H9 (cell line): ENCODE results near the gene NOMO2. TPM values are rescaled to one million over a fixed set of nuclear protein-coding genes. Genes with fewer than 3 reads are reported as not detected.
"Not testable (repeated sequence)": the region's sequence is repeated elsewhere in the genome, so short reads cannot be mapped to it uniquely, and the experiment has no call there.

Experiments used
- DNase-seq: peaks from one replicate; pipeline ENCODE4 v3.0.0-alpha.2; 2017
- H2AFZ ChIP-seq: one replicate; pipeline ENCODE4 v1.6.1; 2013; ENCODE audit warnings: mild to moderate bottlenecking, low read length, control low read depth, moderate library complexity
- H2AK5ac ChIP-seq: 2 replicates; pipeline ENCODE4 v1.6.1; 2013; ENCODE audit warnings: low read length, control low read depth, mixed read lengths; ENCODE audit not compliant: insufficient read length
- H2BK120ac ChIP-seq: one replicate; pipeline ENCODE4 v1.6.1; 2013; ENCODE audit warnings: low read depth, mild to moderate bottlenecking, low read length, control low read depth, inconsistent platforms; ENCODE audit not compliant: poor library complexity, severe bottlenecking
- H2BK12ac ChIP-seq: 2 replicates; pipeline ENCODE4 v1.6.1; 2013; ENCODE audit warnings: low read length, control low read depth, mixed read lengths, low read depth; ENCODE audit not compliant: insufficient read length
- H2BK15ac ChIP-seq: 2 replicates; pipeline ENCODE4 v1.6.1; 2013; ENCODE audit warnings: low read depth, low read length, control low read depth
- H2BK20ac ChIP-seq: one replicate; pipeline ENCODE4 v1.6.1; 2013; ENCODE audit warnings: low read depth, mild to moderate bottlenecking, low read length, control low read depth, inconsistent platforms; ENCODE audit not compliant: poor library complexity, severe bottlenecking
- H2BK5ac ChIP-seq: 2 replicates; pipeline ENCODE4 v1.6.1; 2013; ENCODE audit warnings: low read length, control low read depth, mixed read lengths; ENCODE audit not compliant: insufficient read length
- H3K14ac ChIP-seq: 2 replicates; pipeline ENCODE4 v1.6.1; 2013; ENCODE audit warnings: low read length, control low read depth; ENCODE audit not compliant: insufficient read depth
- H3K18ac ChIP-seq: 2 replicates; pipeline ENCODE4 v1.6.1; 2013; ENCODE audit warnings: low read depth, mild to moderate bottlenecking, mixed read lengths, low read length, control low read depth; ENCODE audit not compliant: insufficient read length
- H3K23ac ChIP-seq: 2 replicates; pipeline ENCODE4 v1.6.1; 2013; ENCODE audit warnings: low read length, control low read depth, mixed read lengths, low read depth; ENCODE audit not compliant: insufficient read length
- H3K23me2 ChIP-seq: 2 replicates; pipeline ENCODE4 v1.6.1; 2013; ENCODE audit warnings: low read depth, mild to moderate bottlenecking, mixed read lengths, low read length, control low read depth; ENCODE audit not compliant: insufficient read length, poor library complexity, severe bottlenecking
- H3K27ac ChIP-seq: 2 replicates; pipeline ENCODE4 v1.5.1; 2013; ENCODE audit warnings: low read length, control low read depth, mixed read lengths, low read depth; ENCODE audit not compliant: insufficient read length
- H3K27me3 ChIP-seq: 2 replicates; pipeline ENCODE4 v1.6.1; 2013; ENCODE audit warnings: low read length, control low read depth, inconsistent platforms; ENCODE audit not compliant: insufficient read depth
- H3K4ac ChIP-seq: 2 replicates; pipeline ENCODE4 v1.6.1; 2013; ENCODE audit warnings: low read depth, mild to moderate bottlenecking, control low read depth, inconsistent platforms, low read length, moderate library complexity
- H3K4me1 ChIP-seq: 2 replicates; pipeline ENCODE4 v1.6.1; 2013; ENCODE audit warnings: low read length, control low read depth, inconsistent platforms; ENCODE audit not compliant: insufficient read depth
- H3K4me2 ChIP-seq: 2 replicates; pipeline ENCODE4 v1.6.1; 2013; ENCODE audit warnings: low read length, control low read depth, mixed read lengths; ENCODE audit not compliant: insufficient read length, insufficient read depth
- H3K56ac ChIP-seq: 2 replicates; pipeline ENCODE4 v1.6.1; 2013; ENCODE audit warnings: low read depth, mild to moderate bottlenecking, mixed read lengths, low read length, control low read depth; ENCODE audit not compliant: insufficient read length
- H3K79me1 ChIP-seq: 2 replicates; pipeline ENCODE4 v1.6.1; 2013; ENCODE audit warnings: low read depth, mild to moderate bottlenecking, moderate library complexity, low read length, control low read depth, inconsistent platforms; ENCODE audit not compliant: insufficient read depth, poor library complexity, severe bottlenecking
- H3K79me2 ChIP-seq: 2 replicates; pipeline ENCODE4 v1.6.1; 2013; ENCODE audit warnings: low read length, control low read depth, inconsistent platforms; ENCODE audit not compliant: insufficient read depth
- H3K9ac ChIP-seq: 2 replicates; pipeline ENCODE4 v1.6.1; 2013; ENCODE audit warnings: low read length, control low read depth, mixed read lengths; ENCODE audit not compliant: insufficient read length; ENCODE audit errors: extremely low read depth
- H3K9me3 ChIP-seq: one replicate; pipeline ENCODE4 v1.6.1; 2013; ENCODE audit warnings: low read depth, low read length, inconsistent platforms; ENCODE audit not compliant: control insufficient read depth
- H3T11ph ChIP-seq: one replicate; pipeline ENCODE4 v1.6.1; 2013; ENCODE audit warnings: mild to moderate bottlenecking, low read length, control low read depth, inconsistent platforms
- H4K20me1 ChIP-seq: one replicate; pipeline ENCODE4 v1.6.1; 2013; ENCODE audit not compliant: control insufficient read depth, insufficient read length, insufficient read depth
- H4K5ac ChIP-seq: 2 replicates; pipeline ENCODE4 v1.6.1; 2013; ENCODE audit warnings: low read depth, mild to moderate bottlenecking, mixed read lengths, low read length, control low read depth; ENCODE audit not compliant: insufficient read length
- H4K8ac ChIP-seq: replicated peaks from 2 replicates; pipeline ENCODE4 v1.6.1; 2013; ENCODE audit warnings: low read length, control low read depth, mixed read lengths, low read depth; ENCODE audit not compliant: insufficient read length
- H4K91ac ChIP-seq: 2 replicates; pipeline ENCODE4 v1.6.1; 2013; ENCODE audit warnings: low read depth, mild to moderate bottlenecking, moderate library complexity, mixed read lengths, low read length, control low read depth; ENCODE audit not compliant: insufficient read length
- H3K27ac Mint-ChIP-seq, 3 experiments: 2 replicates in 2 of 3; 3 replicates in 1 of 3; pipeline ENCODE4 v1.8.0; 2020 to 2021; ENCODE audit warnings: mixed read lengths in 3 of 3, mild to moderate bottlenecking in 1 of 3, moderate library complexity in 1 of 3
- H3K27me3 Mint-ChIP-seq: 2 replicates; pipeline ENCODE4 v1.8.0; 2021; ENCODE audit warnings: low read depth, mild to moderate bottlenecking, moderate library complexity, mixed read lengths
- H3K36me3 Mint-ChIP-seq, 3 experiments: 2 replicates in 2 of 3; 3 replicates in 1 of 3; pipeline ENCODE4 v1.8.0; 2020 to 2021; ENCODE audit warnings: low read depth in 3 of 3, mixed read lengths in 3 of 3; ENCODE audit not compliant: insufficient read depth in 1 of 3
- H3K4me1 Mint-ChIP-seq, 2 experiments: 2 replicates each; pipeline ENCODE4 v1.8.0; 2020; ENCODE audit warnings: mixed read lengths in 2 of 2
- H3K4me3 Mint-ChIP-seq, 2 experiments: 2 replicates in 1 of 2; 3 replicates in 1 of 2; pipeline ENCODE4 v1.8.0; 2020 to 2021; ENCODE audit warnings: mild to moderate bottlenecking in 2 of 2, mixed read lengths in 2 of 2, moderate library complexity in 1 of 2
- H3K9me3 Mint-ChIP-seq, 2 experiments: 2 replicates in 1 of 2; 3 replicates in 1 of 2; pipeline ENCODE4 v1.8.0; 2020; ENCODE audit warnings: mild to moderate bottlenecking in 2 of 2, mixed read lengths in 2 of 2, moderate library complexity in 1 of 2
- WGBS: extraction: QIAGEN DNeasy Blood & Tissue Kit; methylation state at CpG from one replicate; pipeline ENCODE4 v1.1.7; 2013; ENCODE audit warnings: missing lambda C conversion rate, low lambda C conversion rate, mixed read lengths; ENCODE audit not compliant: insufficient read length; ENCODE audit errors: extremely low coverage; 5-methylcytosine and 5-hydroxymethylcytosine counted together
- total RNA-seq: library from RNA; stranded (reverse); gene quantifications from 2 replicates; pipeline ENCODE4 v1.2.1, GENCODE V29; 2021

NOMO2 gene
- total RNA-seq, 1 experiment from 2014 or later = 100 TPM

DNA sequence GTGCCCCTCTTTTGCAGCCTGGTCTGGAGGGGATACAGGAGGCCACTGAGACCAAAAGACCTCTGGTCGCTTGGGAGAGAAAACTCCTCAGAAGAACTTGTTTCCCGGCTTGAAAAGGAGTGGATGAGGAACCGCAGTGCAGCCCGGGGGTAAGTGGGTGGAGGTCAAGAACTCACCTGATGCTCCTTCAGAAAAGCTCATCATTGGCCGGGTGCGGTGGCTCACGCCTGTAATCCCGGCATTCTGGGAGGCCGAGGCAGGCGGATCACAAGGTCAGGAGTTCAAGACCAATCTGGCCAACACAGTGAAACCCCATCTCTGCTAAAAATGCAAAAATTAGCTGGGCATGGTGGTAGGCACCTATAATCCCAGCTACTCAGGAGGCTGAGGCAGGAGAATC lies 23.9 kb upstream of the NOMO2 start:
- not testable (repeated sequence) for H3K4me1 ChIP-seq, H2BK20ac ChIP-seq, H3K9me3 Mint-ChIP-seq, H3K27ac Mint-ChIP-seq, H3K4me3 Mint-ChIP-seq, H3K9ac ChIP-seq, H3T11ph ChIP-seq, H3K56ac ChIP-seq, H3K4me1 Mint-ChIP-seq, H3K4me2 ChIP-seq, H3K14ac ChIP-seq, H3K18ac ChIP-seq, H3K23ac ChIP-seq, H3K79me1 ChIP-seq, H3K27me3 ChIP-seq, H3K9me3 ChIP-seq, H4K5ac ChIP-seq, H3K4ac ChIP-seq, H3K79me2 ChIP-seq, H2AK5ac ChIP-seq, H3K23me2 ChIP-seq, H4K8ac ChIP-seq, H2BK120ac ChIP-seq, H2AFZ ChIP-seq, H2BK15ac ChIP-seq, H3K27me3 Mint-ChIP-seq, H2BK5ac ChIP-seq, H3K27ac ChIP-seq, H4K91ac ChIP-seq, H4K20me1 ChIP-seq, DNase-seq, H3K36me3 Mint-ChIP-seq, H2BK12ac ChIP-seq
- WGBS = no CpG with 5 or more reads among the region's 10 CpGs
